ENCODE data around the gene C10orf90. TPM values are rescaled to one million over a fixed set of nuclear protein-coding genes. Genes with fewer than 3 reads are reported as not detected.

C10orf90 gene
- total RNA-seq, 1 donor from 2014 or later = not detected

DNA sequence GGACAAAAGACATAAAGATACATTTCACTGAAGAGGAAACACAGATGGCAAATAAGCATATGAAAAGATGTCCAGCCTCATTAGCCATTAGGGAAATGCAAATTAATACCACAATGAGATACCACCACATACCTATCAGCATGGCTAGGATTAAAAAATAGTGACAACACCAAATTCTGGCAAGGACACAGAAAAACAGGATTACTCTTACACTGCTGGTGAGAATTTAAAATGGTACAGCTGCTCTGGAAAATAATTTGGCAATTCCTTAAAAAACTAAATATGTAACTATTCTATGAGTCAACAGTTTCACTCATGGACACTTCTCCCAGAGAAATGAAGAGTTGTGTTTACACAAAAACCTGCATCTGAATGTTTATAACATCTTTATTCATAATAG, 121.1 kb downstream of the C10orf90 start:
- no peak for DNase-seq (ENCODE audit: low read depth in 2 of 2)

DNA sequence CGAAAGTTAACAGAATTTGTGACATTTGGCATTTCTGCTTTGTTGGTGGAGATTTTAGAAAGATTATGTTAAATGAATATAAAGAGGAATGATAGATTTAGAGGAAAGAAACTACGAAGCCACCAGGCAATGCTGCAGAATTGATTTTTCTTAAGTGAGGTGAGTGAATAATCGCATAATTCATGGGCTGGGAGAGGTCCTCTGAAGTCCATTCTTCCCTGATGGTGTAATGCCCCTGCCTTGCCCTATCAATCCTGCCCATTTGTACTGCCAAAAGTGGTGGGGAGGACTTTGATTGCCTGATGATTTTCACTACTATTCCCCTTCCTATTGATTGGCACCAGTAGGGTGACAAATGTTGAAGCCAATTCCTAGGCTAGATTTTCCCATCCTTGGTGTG, 125.9 kb downstream of the C10orf90 start:
- no peak for DNase-seq (ENCODE audit: low read depth in 2 of 2)

DNA sequence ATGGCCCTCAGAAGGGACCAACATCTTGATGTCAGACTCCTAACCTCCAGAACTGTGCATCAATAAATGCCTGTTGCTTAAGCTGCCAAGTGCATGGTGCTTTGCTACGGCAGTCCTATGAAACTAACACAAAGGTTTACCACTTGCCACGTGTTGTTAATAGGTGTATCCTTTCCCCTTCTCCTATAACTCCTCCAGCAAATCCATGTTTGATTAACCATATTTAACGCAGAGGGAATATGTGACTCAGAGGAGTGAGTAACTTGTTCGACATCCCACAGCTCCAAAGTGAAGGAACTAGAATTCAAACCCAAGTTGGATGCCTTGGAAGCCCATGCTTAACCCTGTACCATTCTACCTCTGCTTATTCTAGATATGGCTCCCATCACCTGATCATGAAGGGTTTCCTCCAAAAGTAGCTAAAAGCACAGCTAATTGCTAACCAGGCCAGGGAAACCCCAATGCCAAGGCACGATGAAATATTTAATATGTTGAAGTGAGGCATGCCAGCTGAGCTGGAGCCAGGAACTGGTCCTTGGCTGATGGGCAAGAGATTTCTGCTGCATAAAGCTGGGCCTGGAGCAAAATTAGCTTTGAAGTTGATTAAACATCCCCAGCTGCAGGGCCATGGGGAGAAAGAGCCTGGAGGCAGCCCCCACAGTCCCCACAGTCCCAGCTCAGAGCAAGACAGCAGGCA, 131.9 kb downstream of the C10orf90 start:
- no peak for DNase-seq (ENCODE audit: low read depth in 2 of 2)

DNA sequence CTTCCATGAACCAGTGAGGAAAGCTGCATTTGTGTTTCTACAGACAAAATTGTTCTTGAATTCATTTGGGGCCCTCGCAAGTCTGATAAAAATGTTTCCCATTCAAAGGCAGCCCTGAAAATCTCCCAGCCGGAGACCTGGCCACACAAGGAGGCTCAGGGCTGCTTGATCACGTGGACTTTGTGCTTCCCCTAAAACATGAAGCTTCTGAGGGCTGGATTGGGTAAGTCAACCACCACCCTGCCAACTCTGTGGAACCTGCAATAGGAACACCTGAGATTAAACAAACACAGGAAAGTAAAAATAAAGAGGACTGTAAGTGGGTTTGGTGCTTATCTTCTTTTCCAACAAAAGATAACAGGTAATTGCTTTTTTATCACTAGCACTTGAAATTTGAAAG, 133.8 kb downstream of the C10orf90 start:
- no peak for DNase-seq (ENCODE audit: low read depth in 2 of 2)

GRCh38 chr10:126536148-126536547, 134.3 kb downstream of the C10orf90 start:
- no peak for DNase-seq (ENCODE audit: low read depth in 2 of 2)

- DNase-seq (ENCODE audit: low read depth in 2 of 2) = no peak
Observed at GRCh38 chr10:126533644-126534043, 136.8 kb downstream of the C10orf90 start.

GRCh38 chr10:126528315-126528835, 142.1 kb downstream of the C10orf90 start:
- no peak for DNase-seq (ENCODE audit: low read depth in 2 of 2)

- DNase-seq (ENCODE audit: low read depth in 2 of 2) = no peak
Observed at GRCh38 chr10:126527645-126528314, 142.7 kb downstream of the C10orf90 start.

- DNase-seq (ENCODE audit: low read depth in 2 of 2) = no peak
Observed at GRCh38 chr10:126525326-126525725, 145.2 kb downstream of the C10orf90 start.

GRCh38 chr10:126524526-126524925, 146.0 kb downstream of the C10orf90 start:
- no peak for DNase-seq (ENCODE audit: low read depth in 2 of 2)

- no peak for DNase-seq (ENCODE audit: low read depth in 2 of 2)
Observed at GRCh38 chr10:126523071-126523470, 147.4 kb downstream of the C10orf90 start.

DNA sequence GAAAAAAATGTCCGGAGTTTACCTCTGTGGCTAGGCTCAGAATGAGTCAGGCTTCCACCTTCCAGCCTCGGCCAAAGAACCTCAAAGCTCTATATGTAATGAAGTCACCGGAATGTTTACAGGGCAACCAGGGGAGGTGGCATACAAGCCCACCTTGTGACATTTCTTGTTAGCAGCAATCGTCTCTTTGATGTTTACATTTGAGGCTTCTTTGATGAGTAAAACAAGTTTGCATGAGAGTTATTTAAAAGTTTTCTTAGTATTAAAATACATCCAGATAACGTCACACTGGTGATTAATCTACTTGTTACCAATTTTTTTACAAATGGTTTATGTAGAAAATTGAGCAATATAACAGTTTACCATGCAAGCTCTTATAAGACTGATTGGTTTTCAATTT, 149.1 kb downstream of the C10orf90 start:
- DNase-seq (ENCODE audit: low read depth in 2 of 2) = no peak

- no peak for DNase-seq (ENCODE audit: low read depth in 2 of 2)
Observed at GRCh38 chr10:126520751-126521317, 149.7 kb downstream of the C10orf90 start.

DNA sequence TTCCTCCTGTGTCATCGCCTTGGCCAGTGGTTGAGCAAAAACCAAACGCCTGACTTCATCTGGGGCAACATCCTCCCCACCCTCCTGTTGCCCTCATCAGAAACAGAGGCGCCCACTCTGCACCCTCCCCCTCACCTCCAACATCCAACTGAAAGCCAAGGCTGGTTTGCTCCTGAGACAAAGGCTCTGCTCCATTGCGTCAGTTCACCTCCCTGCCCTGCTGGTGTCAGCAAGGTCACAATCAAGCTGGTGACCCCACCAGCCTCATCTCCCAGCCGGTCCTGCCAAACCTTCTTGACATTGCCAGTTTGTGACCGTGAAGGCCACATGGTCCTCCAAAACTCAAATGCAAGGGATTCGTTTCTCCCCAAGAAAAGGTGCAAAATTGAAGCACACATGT, 150.5 kb downstream of the C10orf90 start:
- no peak for DNase-seq (ENCODE audit: low read depth in 2 of 2)

DNA sequence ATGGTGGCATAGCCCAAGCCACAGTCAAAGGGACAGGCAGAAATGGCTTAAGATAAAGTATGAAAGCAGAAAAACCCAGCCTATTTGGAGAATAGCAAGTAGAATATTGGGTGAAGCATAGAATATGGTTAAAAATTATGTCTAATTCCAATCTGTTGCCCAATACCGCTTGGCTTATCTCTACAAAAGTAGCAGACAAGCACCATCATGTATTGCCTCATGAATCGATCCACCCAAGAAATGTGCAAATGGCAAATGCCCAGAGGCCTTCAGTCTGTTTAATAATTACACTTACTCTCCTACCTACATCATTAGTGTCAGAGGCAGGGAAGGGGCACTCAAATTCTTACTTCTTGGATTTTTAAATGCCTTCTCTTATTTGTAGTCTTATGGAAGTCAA, 151.3 kb downstream of the C10orf90 start:
- DNase-seq (ENCODE audit: low read depth in 2 of 2) = no peak

DNA sequence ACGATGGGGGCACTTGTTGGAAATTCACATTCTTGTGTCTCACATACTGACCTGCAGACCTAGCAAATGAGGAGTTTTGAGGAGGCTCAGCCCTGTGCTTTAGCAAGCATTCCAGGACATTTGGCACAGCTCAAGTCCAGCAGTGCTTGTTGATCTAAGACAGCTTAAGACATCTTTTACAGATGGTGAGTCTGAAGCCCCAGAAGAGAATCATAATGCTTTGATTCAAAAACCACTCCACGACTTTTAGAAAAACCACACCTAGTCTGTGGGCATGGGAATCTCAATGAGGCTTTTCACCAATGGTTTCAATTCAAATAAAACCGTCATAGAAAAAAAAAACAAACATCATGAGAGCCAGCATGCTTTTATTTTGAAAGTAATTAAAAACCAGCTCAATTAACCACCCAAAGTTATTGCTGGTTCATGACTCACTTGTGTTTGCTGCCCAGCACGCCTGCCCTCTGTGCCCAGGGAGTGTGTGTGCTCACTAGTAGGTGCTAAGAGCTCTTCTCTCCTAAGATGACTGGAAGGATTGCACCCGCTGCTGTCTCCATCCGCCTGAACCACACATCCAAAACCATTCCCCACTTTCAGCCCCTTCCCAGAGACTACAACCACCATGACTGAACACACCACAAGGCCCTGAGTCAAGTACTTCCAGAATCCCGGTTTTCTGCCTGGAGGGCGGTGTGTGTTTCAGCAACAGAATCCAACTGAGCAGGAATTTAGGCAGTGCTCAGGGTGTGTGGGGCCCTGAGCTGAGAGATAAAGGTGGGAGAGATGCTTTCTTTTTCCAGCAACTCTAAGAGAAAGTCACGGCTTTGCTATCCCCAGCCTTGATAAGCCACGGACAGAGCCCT, 152.0 kb downstream of the C10orf90 start:
- no peak for DNase-seq (ENCODE audit: low read depth in 2 of 2)

DNA sequence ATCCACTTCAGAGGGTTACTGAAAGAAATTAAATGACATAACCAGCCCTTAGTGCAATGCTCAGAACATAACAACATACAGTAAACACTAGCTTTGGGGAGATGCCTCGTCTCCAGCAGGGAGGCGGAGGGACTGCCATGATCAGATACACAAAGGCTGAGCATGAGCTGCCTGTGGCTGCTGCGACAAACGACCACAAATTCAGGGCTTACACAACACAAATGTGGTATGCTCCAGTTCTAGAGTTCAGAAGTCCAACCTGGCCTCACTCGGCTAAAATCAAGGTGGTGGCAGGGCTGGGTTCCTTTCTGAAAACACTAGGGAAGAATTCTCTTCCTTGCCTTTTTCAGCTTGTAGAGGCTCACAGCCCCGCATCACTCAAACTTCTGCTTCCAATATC, 154.0 kb downstream of the C10orf90 start:
- no peak for DNase-seq (ENCODE audit: low read depth in 2 of 2)

GRCh38 chr10:126511917-126512479, 158.5 kb downstream of the C10orf90 start:
- DNase-seq (ENCODE audit: low read depth in 2 of 2) = no peak

DNA sequence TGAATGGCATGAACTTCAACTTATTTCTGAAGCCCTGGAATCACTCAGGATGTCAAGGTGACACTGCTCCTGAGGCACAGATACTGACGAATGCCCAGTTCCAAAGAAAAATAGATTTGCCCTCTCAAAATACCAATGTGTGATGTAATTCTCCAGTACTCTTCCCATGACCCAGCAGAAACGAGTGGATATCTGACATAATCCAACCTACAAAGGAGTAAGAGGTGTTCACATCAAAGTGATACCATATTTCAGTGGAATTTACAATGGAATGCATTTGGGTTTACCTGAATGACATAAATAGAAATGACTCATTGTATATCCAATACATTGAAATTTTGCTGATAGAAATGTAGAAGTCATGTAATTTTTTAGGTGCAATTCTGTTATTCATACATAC, 161.3 kb downstream of the C10orf90 start:
- DNase-seq (ENCODE audit: low read depth in 2 of 2) = no peak

DNA sequence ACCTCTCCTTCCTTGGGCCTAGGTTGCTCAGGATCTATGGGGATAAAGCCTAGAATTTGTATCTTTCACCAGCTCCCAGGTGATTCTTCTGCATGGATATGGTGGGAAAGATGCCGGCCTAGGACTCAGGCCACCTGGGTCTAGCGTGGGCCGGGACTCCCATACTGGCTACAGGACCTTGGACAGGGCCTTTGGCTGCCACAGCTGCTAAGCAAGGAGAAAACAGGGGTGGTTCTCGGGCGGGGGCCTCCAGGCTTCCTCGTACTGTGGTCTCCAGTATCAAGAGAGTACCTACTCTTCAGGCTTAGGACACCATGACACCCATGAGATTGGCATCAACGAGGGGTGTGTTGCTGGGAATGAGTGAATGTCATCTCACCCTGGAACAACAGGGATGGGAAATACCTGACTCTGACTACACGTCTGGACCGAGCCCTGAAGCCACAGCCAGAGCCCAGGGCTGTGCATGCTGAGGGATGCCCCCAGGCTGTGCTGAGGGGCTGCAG, 161.9 kb downstream of the C10orf90 start:
- DNase-seq (ENCODE audit: low read depth in 2 of 2) = no peak

DNA sequence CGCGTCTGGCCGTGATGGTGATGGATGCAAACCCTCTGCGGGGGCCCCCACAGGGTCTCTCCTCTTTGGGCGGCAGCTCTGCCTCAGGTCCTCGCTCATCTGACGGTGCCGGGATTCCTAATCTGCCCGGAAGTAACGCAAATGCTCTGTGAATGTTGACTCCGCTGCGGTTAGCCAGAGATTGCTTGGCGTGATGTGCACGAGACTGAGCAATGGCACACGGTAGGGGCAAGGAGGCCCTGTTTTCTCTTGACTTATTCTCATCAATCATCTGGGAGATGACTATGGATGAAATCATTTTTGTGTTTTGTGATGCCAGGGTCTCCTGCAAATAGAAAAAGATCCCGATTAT, 165.8 kb downstream of the C10orf90 start:
- DNase-seq (ENCODE audit: low read depth in 2 of 2) = no peak

Measured in dermis microvascular lymphatic vessel endothelial cell (primary cell).